ENCODE data around the gene NUDT4.
"Not testable (repeated sequence)": the region's sequence is repeated elsewhere in the genome, so short reads cannot be mapped to it uniquely, and the experiment has no call there.

NUDT4 gene

DNA sequence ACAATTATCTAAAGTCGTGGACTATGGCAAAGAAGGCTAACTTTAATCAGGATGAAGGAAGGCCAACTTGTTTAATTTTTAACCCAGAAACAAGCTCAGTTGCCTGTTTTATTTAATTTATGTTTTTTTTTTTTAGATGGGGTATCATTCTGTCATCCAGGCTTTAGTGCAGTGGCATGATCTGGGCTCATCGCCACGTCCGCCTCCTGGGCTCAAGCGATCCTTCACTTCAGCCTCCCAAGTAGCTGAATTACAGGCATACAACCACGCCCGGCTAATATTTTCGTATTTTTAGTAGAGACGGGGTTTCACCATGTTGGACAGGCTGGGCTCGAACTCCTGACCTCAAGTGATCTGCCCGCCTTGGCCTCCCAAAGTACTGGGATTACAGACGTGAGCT lies 19.7 kb downstream of the NUDT4 start:
- TF ChIP-seq, protein P1, sequence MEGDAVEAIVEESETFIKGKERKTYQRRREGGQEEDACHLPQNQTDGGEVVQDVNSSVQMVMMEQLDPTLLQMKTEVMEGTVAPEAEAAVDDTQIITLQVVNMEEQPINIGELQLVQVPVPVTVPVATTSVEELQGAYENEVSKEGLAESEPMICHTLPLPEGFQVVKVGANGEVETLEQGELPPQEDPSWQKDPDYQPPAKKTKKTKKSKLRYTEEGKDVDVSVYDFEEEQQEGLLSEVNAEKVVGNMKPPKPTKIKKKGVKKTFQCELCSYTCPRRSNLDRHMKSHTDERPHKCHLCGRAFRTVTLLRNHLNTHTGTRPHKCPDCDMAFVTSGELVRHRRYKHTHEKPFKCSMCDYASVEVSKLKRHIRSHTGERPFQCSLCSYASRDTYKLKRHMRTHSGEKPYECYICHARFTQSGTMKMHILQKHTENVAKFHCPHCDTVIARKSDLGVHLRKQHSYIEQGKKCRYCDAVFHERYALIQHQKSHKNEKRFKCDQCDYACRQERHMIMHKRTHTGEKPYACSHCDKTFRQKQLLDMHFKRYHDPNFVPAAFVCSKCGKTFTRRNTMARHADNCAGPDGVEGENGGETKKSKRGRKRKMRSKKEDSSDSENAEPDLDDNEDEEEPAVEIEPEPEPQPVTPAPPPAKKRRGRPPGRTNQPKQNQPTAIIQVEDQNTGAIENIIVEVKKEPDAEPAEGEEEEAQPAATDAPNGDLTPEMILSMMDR (IDR thresholded peaks at IDR 0.05; ENCODE audit: low read length, missing control alignments) = no peak
- no peak for DNase-seq (ENCODE audit: low read depth)
- no peak overlapping the region for H3K4me3 ChIP-seq (replicated peaks; ENCODE audit: low read depth, low read length)

GRCh38 chr12:93399183-93399863 lies 21.6 kb downstream of the NUDT4 start:
- H3K4me3 ChIP-seq (replicated peaks; ENCODE audit: low read depth, low read length); DNase-seq (ENCODE audit: low read depth): not testable (repeated sequence)

- TF ChIP-seq, protein P1 (IDR thresholded peaks at IDR 0.05; ENCODE audit: low read length, missing control alignments) = no peak
- DNase-seq (ENCODE audit: low read depth) = no peak
- H3K4me3 ChIP-seq (replicated peaks; ENCODE audit: low read depth, low read length) = no peak overlapping the region
Measured at GRCh38 chr12:93402333-93403311, 24.9 kb downstream of the NUDT4 start.

DNA sequence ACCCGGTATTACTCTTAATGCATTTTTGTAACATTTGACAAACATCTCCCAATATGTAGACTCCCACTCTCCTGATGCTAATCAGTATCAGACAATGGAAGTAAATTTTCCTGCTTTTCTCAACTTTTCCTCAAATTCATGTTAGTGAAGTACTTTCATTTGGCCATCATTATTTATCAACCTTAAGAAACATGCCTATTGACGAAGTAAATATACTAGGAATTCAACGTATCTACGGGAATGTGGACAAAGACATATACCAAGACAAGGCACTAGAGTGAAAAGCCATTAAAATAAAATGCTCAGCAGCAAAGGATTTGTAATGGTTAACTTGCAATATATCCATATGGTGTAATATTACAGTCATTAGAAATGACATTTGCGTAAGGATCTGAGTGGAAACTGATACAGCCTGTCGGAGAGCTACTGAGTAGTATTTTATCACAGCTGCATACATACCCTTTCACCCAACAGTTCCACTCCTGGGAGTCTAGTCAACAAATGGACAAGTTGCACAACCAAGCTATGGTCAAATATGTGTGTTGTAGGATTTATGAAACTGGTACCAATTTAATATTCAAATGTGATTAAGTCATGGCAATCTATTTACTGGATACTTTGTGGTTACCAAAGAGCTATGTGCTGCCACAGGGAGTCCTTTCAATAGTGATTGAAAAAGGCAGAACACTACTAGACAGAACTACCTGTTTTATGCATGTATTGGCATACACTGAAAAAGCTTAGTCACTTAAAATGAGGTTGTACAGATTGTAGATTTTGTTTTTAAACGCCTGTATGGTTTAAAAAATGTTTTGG lies 26.5 kb downstream of the NUDT4 start:
- peak; percentile 49 for DNase-seq (ENCODE audit: low read depth)
- TF ChIP-seq, protein P1 (IDR thresholded peaks at IDR 0.05; ENCODE audit: low read length, missing control alignments) = no peak
- no peak overlapping the region for H3K4me3 ChIP-seq (replicated peaks; ENCODE audit: low read depth, low read length)

DNA sequence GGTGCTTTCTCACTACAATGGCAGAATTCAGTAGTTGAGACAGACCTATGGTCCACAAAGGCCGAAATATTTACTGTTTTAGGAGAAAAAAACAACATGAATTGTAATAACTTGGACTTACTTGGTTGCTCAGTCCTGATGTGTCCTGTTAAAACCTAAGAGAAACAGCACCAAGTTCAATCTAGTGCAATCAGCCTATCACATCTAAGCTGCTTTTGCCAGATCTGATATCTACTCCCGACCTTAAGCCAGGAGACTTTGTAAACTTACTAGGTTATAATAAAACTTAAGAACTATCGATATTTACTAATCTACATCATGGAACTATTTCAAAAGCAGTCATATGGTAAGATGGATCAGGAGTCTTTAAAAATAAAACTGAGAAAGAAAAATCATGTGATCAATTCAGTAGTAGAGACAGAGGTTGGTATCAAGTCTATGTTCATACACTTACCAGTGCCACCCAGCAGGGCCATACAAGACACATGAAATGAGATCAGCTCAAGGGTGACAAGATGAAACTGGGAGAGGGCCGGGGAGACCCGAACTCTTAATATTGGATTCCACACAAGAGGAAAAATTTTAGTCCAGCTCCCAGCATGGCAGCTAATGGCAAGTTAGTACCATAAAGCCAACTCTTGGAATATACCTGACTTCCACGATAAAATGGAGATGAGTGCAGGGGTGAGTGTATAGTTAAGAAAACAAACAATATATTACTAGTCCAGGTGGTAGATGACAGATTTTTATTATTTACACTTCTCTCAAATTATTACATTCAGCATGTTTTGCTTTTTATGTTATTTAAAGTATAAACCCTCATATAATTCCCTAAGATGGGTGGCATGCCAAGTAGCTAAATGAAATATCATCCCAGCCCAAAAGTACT lies 27.5 kb downstream of the NUDT4 start:
- TF ChIP-seq, protein P1 (IDR thresholded peaks at IDR 0.05; ENCODE audit: low read length, missing control alignments) = no peak
- DNase-seq (ENCODE audit: low read depth) = no peak
- H3K4me3 ChIP-seq (replicated peaks; ENCODE audit: low read depth, low read length) = no peak overlapping the region

- DNase-seq (ENCODE audit: low read depth) = no peak
- TF ChIP-seq, protein P1 (IDR thresholded peaks at IDR 0.05; ENCODE audit: low read length, missing control alignments) = no peak
- H3K4me3 ChIP-seq (replicated peaks; ENCODE audit: low read depth, low read length) = no peak overlapping the region
Measured at GRCh38 chr12:93407054-93407962, 29.6 kb downstream of the NUDT4 start.

All from fibroblast of pulmonary artery (primary cell).